Activated T-cell treated with anti-CD3 and anti-CD28 coated beads for 48 hours (primary cell): Measurements from ENCODE around the gene ARID3C.

Experiments used
- DNase-seq: peaks from one replicate; pipeline ENCODE4 v3.0.0-alpha.2; 2020; ENCODE audit warnings: low read depth

ARID3C gene

DNA sequence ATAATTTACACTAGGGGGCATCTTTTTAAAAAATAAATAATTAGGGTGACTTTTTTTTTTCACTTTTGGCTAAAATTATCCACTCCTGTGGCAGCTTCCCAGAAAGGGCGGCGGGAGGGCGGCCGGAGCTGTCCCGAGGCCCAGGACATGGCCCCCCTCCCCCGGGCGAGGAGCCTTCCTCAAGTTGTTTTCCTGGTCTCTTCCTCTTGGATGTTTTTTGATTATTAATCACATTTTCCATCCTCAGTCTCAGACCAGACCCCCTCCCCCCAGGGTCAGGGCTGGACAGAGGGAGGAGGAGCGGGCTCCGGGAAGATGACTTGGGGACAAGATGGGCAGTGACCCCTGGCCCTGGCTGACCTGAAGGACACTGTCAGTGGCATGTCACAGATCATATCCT, 34.7 kb downstream of the ARID3C start:
- no peak for DNase-seq

DNA sequence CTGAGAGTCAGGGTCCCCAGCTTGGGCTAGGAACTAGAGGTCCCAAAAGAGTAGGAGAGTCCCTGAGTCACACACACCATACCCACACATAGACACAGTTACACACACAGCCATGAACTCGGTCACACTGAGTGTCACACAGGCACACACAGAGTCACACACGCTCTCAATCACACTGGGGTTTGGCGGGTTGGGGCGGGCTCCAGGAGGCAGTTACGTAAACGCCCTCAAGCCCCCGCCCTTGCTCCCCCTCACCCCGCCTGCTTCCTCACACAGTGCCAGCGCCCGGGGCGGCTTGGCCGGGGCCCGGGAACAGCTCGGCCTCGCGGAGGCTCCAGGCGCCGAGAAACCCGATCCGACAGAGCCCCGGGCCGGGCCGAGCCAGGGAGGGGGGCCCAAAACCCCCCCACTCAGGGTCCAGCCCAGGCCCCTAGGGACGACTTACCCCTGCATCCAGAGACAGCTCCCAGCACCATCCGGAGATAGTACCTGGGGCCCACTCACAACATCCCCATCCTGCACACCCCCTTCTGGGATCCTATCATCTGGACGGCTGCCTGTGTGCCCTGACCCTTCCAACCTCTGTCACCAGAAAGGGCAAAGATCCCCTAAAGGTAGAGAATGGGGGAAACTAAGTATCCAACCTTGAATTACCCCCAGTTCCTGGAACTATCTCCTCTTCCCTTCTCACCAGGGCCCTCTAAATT, 35.8 kb downstream of the ARID3C start:
- no peak for DNase-seq

DNA sequence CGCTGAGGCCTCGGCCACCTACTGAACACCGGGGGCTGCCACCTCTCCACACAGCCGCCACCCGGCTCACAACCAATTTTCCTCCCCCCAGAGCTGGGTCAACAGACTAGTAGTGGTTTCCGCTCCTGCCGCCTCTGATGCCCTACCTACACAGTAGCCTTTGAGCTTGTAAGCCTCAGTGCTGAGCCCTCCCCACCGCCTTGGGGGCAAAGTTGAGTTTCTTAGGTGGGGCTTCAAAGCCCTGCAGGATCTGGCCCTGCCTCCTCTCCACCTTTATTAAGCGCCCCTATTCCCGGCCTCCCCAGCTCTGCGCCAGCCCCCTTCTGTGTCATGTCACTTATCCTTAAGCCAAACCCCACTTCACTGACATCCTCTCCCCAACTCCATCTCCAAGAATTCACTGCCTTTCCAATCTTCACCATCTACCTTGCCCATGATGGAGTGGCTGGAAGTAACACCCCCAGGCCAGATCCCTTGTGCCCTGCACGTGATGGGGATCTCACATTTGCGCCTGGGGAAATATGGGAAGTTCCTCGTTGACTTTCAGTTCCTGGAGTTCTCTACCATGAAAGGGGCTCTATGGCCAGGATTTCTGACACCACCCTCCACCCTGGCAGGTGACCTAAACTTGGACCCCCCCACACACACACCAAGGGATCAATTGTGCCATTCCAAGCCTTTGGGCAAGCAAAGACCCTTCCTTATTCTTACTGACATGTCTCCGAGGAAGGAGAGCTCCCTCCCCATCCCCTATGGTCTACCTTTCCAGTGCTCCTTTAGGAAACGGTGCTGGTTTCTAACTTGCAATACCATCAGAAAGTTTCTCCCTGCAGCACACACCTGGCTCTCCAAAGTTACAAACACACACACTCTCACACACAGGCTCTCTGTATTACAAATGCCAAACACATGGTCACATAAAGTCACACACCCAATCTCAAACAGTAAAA, 36.7 kb downstream of the ARID3C start:
- DNase-seq, result no peak

DNA sequence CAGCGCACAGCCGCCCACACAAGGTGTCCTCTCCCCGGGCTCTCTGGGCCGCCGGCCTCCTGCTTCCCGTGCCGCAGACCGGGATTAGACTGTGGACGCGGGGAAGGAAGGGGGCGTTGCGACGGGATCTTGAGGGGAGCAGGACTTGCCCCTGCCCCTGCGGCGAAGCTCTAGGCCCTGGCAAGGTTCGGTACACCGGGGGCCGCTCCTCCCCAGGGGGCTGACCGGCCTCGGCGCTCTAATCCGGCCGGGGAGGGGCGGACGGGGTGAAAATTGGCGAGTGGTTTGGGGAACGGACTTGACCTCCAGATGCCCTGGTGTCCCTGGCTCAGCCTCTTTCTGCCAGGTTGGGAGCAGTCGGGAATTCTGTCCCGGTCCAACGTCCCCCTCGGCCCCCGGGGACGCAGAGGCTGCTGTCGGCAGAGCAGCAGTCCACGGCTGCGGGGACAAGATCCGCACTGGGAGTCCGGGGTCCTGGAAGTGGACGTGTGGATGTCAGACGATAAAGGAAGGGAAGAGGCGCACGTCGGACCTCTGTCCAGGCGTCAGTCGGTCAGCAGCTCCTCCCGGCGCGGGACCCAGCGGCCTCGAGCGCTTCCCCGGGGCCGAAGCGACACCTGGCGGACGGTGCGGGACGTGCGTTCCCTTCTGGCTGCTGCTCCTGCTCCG, 37.5 kb downstream of the ARID3C start:
- DNase-seq, result peak; percentile 76

DNA sequence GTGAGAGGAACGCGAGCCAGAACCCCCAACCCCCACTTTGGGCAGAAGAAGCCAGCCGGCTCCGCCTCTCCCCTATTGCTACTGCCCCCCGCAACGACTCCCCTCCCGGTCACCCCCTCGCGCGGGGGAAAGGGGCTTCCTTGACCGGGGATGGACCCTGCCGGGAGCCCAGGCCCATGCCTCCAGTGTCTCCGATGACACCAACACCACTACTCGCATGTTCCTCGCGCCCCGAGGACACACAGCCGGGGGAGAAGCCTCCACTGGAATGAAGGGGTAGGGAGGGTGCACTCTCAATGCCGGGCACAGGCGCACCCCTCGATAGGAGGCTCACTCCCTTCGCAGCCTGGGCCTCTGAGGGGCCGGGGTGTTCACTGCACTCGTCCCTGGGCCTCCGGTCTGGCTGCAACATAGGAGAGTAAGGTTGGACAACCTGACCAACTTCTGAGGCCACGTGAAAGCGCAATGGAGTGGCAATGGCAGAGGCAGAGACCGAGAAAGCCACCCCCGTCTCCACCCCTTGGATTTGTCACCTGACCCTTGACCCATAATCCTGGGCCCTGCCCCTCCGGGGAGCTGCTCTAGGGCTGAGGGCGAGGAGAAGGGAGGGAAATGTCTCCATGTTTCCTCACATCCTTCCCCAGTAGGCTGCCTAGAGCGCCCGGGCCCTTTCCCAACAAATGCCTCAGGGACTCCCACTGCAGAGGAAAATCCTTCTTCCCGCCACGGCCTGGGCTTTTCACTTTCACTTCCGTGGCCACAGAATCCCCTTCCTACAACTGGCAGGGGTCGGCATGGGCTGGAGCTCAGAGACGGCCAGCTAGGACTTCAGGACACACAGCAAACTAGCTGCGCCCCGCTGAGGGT, 38.3 kb downstream of the ARID3C start:
- no peak for DNase-seq

DNA sequence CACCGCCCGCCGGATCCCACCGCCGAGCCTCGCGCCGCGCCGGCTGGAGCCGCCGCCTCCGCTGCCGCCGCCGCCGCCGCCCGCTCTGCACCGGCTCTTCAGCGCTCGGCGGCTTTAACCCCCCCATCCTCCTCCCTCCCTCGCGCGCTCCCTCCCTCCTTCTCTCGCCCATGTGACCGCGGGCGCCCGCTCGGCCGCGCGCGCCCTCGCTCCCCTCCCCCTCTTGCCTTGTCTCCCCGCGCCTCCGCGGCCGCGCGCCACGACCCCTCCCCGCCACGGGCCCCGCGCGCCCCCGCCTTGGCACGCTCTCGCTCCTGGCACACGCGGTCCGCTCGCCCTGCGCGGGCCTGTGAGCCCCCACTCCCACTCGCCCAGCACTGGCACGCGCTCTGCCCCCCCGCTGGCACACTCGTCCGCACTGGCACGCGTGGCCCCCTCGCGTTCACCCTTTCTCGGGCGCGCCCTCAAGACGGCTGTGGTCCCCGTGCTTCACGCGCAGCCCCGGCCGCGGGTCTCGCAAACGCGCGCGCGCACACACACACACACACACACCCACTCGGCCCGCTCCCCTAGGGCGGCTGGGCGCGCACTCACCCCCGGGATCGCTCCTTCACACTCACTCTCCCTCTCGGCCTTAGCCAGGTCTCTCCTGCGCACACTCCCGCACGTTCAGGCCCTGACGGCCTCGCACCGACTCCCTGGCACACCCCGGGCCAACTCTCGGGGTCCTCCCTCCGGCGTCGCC, 39.1 kb downstream of the ARID3C start, which contains the start of gene CNTFR:
CNTFR (minus strand) TSS at position 89 of the 745 bp plus-strand sequence. CDS start 20,743 bp downstream, outside the sequence.
- no peak for DNase-seq

DNA sequence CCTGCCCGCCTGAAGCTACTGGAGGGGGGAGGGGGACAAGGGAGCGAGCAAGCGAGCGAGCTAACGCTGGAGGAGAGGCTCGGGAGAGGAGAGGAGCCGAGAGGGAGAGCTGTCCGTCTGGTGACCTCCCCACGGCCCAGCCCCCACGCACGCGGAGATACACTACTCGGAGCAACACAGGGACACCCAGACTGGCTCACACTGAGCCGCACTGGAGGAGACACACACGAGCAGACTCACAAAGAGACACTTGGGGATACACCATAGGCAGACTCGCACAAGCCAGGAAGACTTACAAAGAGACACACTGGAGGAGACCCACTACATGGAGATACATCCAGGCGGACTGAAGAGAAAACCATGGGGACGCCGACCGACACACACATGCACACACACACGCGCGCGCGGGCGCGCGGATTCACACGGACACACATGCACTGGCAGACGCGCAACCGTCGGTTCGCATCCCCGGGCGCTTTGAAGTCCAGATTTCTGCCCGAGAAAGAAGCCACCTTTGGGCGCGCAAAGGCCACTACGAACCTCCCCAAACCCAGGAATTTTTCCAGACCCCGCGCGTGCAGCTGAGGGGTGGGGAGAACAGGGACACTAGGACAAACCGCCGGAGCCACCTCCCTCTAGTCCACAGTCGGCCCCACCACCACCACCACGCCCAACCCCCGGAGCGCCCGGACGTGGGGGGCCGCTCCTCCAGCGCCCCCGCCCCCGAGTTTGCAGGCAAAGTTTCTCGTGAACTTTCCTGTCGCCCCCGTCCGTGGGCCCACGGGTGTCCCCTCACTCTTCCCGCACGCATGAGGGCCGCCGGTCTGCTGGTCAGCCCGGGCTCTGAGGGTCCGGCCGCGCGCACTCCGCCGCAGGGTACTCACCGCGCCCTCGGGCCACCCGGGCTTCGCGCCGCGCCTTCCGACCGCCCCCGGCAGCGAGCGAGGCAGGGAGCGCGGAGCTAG, 39.9 kb downstream of the ARID3C start:
- DNase-seq, result no peak

DNA sequence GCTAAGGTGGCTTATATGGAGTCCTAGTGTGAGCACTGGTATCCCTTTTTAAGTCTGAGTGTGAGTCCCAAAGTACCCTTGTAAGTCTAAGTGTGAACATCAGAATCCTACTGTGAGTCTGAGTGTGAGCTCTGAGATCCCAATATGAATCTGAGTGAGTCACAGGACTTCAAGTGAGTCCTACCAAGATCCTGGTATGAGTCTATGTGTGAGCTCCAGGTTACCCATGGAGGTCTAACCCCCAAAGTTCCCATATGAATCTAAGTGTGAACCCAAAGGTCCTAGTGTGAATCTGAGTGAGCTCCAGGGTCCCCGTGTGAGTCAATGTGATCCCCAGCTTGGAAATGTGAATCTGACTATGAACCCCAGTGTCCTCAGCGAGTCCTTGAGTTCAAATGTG, 41.6 kb downstream of the ARID3C start:
- DNase-seq, result no peak

DNA sequence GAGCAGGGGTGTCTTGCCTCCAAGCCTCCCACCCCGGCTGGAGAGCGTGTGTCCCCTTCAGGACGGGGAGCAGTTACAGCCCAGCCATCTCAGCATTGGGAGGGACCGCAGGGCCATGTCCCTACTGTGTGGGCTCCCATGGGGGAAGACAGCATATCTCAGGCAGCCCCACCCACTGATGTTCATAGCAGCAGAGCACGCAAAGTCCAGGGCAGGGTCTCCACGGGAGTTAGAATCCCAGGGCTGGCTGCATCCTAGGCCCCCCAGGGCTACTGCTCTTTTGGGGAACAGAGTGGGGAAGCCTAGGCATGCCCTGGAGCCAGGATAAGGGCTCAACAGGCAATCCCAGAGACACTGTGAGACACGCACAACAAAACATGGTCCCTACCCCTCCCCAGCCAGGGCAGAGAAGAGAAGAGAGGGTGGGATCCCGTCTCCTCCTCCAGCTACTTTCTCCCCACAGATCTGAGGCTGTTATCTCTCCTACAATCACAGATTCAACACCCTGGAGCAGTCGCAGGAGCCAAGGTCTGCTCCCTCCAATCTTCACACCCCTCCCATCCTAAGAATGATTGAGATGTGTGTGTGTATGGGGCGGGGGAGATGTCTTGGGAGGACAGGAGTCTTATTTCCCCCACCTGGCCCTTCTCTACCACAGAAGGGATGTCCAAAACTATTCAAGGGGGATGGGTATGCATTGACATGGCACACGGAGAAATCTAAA, 42.8 kb downstream of the ARID3C start:
- no peak for DNase-seq

DNA sequence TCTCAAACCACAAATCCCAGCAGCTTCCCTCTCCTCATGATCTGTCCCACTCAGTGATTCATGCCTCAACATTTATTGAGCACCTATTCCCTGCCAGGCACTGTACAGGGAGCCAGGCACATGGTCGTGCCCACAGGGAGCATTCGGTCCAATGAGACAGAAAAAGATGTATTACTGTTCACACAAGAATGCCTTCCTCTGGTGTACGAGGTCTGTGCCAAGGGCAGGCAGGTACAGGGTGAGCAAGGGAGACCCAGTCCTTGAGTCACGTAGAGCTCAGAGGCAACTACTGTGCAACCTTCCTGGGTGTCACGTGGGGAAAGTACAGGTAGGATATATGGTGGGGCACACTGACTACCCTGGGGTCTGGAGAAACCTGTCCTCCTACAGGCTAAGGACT, 43.9 kb downstream of the ARID3C start:
- DNase-seq, result no peak

DNA sequence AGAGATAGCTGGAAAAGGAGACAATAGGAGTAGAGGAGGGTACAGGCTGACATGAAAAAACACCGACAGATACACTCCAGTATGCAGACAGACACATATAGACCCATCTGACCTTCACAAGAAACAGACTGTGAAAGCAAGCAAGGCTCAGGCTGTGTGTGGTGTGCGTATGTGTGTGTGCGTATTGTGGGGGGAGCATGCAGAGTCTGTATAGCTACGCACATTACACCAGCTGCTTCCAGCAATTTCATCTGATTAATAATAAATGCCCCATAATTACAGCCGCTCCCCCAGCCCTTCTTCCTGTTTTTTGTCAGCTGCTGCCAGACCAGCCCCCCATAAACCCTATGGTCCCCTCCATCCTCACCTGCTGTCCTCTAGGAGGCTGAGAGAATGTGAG, 46.1 kb downstream of the ARID3C start:
- no peak for DNase-seq

DNA sequence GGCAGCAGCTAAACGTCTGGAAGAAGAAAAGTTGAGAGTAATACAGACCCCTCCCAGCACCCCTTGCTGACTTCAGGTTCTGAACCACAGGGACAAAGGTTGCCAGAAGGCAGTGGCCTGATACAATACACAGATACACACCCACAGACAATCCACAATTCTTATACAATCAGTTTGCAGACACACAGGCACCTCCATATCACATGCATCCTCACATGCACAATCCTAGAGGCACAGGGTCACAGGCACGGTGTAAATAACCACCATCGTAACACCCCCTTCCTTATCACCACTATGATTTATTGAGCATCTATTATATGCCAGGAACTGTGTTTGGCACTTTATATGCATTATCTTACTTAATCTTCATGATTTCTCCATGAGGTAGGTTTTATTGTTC, 47.5 kb downstream of the ARID3C start:
- DNase-seq, result no peak

DNA sequence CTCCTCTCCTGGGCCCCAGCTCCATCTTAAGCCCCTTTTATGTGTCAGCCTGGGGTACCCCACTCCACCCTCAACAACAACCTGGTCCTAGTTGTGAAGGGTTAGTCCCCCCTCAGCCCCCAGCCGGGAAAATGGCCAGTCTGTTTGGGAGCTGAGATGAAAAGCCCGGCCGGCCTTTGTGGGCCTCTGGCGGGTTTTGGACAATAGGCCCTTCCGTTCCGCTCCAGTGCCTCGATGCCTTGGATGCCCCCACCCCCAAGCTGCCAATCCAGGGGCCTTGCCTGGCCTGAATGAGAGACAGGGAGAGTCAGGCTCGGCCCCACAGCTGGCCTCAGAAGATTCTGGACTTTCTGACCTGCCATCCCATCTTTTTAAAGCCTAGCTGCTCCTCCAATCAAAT, 48.5 kb downstream of the ARID3C start:
- DNase-seq, result no peak

DNA sequence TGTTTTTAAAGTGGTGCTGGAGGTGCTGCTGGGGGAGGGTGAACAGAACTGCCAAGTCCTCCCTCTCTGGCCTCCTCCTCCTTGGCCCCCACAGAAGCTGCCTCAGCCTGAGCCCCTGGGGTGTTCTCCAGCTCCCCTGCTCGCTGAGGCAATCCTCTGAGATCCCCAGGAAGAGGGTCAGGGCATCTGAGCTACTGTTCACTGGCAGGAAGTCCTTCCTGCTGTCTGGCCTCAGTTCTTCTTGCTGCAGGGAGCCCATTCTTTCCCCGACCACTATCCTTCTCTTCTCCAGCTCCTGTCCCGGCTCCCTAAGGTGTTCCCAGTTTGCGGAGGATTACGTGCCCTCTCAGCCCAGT, 49.1 kb downstream of the ARID3C start:
- no peak for DNase-seq

DNA sequence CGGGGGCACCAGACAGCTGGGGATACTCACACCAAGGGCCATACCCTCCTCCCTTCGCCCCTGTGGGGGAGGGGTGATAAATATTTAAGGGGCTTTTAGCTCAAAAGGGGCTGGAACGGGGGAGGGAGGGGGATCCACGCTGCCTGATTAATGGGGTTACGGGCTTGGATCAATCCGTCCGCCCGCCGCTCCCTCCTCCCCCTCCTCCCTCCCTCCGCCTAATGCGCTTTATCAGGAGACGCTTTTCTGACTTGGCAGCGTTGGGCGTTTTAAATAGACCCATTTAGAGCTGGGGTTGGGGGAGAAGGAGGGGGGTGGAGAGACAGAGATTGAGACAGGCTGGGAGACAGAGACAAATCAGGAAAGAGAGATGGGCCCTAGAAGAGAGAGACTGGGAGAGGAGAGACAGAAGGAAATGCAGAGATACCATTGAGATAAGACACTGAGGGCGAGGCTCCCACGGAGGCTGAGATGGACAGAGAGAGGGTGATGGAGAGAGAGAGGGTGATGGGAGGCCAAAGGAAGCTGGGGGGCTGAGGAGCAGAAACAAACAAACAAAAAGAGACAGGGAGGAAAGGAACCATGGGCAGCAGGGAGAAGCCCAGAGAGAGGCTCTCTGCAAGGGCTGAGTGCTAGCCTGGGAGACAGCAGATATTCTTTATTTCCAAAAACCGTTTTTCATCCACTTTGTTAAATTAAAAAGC, 49.6 kb downstream of the ARID3C start:
- no peak for DNase-seq

DNA sequence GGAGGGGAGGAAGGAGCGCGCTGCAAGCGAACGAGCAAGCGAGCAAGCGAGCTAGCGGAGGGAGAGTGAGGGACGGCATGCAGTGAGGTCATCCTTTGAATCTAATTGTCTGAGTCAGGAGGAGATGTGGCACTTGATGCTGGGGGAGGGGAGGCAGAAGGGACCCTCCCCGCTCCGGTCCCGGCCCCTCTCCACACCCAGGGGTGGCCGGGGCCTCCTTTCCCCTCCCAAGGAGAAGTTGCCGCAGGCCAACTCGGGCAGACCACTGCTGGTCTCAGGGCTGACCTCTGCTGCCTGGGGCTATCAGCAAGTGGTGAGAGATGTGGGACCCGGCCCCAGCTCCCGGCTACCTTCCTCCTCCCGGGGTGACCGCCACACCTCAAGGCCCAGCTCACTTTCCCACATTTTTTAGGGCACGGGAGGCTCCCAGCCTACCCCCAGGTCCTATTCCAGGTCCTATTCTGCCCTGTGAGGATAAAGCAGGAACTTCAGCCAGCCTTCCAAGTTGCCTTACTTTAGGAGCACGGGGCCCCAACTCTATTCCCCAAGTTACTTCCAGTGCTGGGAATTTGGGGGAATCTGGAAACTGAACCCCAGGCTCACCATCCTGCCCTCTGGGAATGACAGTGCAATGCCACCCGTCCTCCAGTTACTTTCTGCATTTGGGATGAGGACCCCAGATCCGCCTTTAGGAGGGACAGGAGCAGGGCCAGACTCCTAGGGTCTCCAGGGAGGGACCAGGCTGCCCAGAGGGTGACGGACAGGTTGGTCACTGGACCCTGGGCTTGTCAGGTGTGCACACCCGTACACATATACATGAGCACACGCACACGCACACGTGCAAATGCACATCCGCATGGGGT, 50.4 kb downstream of the ARID3C start:
- no peak for DNase-seq

DNA sequence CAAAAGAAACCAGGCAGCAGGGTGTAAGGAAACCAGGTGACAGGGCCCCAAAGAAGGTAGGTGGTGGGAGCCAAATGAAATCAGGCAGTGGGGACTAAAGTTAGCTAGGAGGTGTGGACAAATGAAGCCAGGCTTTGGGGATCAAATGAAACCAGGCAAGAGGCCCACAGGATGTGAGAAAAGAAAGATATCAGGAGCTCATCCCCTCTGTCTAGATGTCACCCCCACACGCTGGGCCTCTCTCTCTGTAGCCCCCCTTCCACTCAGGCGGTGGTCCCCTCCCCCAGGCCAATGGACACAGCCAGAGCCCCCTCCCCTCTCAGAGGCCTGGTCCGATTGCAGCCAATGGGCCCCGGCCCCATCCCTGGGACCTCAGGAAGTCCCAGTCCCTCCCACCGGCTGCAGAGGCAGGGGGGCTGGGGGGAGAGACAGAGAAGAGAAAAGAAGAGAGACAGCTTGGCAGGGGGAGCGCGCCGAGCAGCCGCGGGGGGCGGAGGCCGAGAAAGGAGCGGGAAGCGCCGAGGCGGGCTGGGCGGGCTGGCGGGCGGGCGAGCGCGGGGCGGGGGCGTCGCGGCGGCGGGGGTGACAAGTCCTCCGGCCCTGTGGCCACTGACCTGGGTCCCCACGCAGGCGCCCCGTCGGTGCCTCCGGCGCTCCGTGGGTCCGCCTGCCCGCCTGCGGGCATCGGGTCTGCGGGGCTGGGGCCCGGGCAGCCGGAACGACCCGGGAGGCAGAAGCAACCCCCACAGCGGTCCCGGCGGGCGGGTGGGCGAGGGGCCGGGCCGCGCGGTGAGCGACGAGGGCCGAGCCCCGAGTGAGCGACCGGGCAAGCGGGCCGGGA, 51.2 kb downstream of the ARID3C start:
- DNase-seq, result no peak
